HG02852 (cell line): ENCODE data around the gene TRIM27.
A peak's percentile ranks its signal among the peaks of the same experiment; 100 is the strongest.
"Not testable (repeated sequence)": the region's sequence is repeated elsewhere in the genome, so short reads cannot be mapped to it uniquely, and the experiment has no call there.

Experiments used
- ATAC-seq: cut with Tn5 transposase; IDR thresholded peaks from one replicate; pipeline ENCODE4 v1.9.1; 2021; ENCODE audit warnings: mild to moderate bottlenecking, moderate library complexity; ENCODE audit not compliant: unreplicated experiment

The TRIM27 gene

DNA sequence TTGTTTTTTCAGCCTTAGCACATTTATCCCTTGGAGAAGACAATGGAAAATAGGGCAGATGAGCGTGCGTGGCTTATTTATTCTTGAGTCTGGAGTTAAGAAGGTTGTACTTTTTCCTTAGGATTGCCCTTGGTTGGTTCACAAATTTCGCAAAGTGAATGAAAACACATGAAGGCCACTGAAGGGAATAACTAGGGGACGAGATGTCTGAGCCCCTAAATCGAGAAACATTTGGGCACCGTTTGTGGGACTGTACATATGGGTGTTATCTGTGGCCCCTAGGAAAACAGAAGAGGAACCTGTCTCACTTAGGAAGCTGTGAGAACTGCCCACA is 19.4 kb upstream of the TRIM27 start:
- ATAC-seq = no peak

GRCh38 chr6:28941684-28942448 is 18.1 kb upstream of the TRIM27 start:
- ATAC-seq = no peak

DNA sequence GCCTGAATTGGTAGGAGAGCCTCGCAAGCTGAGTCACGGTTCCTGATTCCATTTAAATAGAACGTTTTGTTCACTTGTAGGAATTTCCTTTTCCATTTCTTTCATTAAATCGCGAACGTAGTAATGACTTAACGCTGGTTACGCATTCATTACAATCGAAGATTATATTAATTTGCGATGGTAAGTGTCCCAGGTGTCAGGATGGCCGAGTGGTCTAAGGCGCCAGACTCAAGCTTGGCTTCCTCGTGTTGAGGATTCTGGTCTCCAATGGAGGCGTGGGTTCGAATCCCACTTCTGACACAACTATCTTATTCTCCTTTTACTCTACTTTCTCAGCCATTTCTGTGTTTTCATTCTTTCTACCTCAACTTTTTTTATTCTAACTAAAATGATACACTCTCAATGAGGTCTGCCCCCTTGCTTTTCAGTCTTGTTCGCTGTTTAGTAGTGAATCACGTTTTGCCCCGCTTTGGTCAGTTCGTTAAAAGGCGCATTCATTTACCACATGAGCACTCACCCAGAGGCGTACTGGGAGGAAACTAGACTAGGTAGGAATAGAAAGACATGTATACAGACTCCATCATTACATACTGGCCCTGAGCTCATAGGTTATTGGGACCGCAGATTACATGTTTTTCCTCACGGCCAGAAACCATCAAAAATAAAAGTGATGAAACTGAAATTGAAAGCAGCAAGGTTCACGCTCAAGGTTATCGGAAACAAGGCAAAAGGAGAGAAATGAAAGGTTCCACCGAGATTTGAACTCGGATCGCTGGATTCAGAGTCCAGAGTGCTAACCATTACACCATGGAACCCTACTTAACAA is 17.3 kb upstream of the TRIM27 start:
- ATAC-seq = peak; percentile 54

- ATAC-seq = peak; percentile 13
Observed at GRCh38 chr6:28940294-28940857, 16.6 kb upstream of the TRIM27 start.

DNA sequence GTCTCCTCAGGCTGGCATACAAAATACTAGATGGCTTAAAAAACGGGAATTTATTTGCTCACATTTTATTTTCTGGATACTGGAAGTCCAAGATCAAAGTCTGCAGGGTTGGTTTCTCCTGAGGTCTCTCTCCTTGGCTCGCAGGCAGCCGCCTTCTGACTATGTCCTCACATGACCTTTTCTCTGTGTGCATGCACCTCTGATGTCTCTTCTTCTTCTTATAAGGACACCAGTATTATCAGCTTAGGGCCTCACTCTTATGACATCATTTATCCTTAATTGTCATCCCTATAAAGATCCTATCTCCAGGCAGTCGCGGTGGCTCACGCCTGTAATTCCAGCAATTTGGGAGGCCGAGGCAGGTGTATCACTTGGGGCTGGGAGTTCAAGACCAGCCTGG is 9.3 kb upstream of the TRIM27 start:
- ATAC-seq = no peak

- no peak for ATAC-seq
Observed at GRCh38 chr6:28929887-28930620, 6.3 kb upstream of the TRIM27 start.

- ATAC-seq = not testable (repeated sequence)
Observed at GRCh38 chr6:28929339-28929738, 5.6 kb upstream of the TRIM27 start.

DNA sequence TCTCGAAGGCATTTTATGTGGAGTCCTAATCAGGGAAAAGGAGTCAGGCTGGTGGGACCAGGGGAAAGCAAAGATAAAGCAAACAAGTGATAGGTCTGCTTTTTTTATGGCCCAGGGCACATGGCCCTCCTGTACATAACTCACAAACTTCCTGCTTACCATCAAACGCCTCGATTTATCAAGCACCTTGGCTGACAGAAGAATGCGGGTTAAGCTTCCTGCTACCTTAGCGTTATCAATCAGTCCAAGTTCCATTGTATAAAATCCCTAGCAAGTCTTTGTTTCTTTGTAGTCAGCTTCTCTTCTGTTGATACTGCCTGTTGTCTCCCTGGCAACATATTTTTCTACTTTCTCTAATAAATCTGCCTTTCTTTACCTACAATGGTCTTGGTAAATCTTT is 4.1 kb upstream of the TRIM27 start:
- ATAC-seq = no peak

- ATAC-seq = peak; percentile 27
Observed at GRCh38 chr6:28922821-28923317, 916 bp downstream of the TRIM27 start.

- ATAC-seq = no peak
Observed at GRCh38 chr6:28922004-28922820, 1.6 kb downstream of the TRIM27 start.

GRCh38 chr6:28920281-28920680 is 3.5 kb downstream of the TRIM27 start:
- ATAC-seq = no peak

GRCh38 chr6:28914941-28915340 is 8.8 kb downstream of the TRIM27 start:
- ATAC-seq = no peak

DNA sequence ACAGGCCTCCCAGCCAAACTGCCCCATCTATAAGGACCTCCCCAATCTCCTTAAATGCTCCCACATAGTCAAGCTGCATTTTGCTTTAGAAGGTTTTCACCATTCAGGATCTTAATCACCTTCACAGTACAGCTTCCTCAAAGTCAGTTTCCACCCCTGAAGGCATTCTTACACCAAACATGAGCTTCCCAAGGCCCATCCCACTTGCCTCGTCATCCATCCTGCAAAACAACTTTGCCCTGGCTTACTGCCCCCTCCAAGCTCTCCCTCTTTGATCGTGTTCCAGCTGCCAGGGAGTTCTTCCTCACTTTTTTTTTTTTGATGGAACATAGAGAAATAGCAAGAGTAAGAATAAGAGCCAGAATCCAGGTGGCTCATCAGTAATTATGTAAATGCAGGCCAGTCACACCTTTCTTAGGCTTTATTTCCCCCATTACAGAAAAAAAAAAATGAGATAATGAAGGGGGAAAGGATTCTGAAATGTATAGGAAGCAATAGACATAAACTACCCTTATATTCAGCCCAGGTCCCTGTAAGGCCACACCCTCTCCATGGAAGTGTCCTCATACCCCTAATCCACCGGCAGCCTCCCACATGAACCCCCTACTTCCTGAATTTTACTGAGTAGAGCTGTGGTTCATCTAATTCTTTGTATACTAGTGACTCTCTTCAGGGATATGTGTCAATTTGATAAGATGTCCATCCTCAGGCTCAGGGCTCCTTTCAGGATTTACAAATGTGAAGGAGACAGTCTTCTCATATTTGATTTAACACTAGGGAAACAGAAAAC is 12.7 kb downstream of the TRIM27 start:
- no peak for ATAC-seq

DNA sequence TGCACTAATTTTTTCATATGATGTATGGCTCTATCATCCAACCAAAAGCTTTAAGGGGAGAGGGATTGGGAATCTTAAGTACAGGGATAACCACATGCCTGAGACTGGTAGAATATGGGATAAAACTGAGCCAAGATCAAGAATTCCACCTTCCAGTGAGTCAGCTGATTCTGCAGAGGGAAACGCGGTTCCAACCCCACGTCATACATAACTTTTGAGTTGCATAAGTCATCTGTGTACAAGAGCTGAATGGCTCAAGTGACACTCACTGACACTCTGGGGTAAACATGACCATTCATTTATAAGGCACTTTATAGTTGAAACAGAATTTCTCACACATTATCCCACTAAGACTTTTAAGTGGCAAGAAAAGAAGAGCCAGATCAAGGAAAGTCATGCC is 16.4 kb downstream of the TRIM27 start:
- no peak for ATAC-seq

DNA sequence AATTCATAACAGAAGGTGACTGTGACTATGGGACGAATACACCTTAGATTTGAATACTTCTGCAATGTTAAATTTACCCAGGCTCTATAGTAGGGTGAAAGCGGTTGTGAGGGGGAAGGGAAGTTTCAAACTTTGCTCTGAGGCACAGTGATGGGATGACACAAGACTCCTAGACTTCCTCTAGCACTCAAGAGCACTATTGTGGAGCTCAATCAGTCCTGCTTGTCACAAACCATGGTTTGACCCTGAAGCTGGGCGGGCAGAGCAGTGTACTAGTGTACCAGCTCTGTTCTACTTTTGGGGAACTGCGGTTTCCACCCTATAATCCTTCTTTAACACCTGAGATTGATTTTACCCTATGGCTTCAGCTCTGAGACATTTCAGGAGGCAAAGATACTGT is 17.1 kb downstream of the TRIM27 start:
- ATAC-seq = no peak

- ATAC-seq = no peak
Observed at GRCh38 chr6:28903686-28904085, 20.1 kb downstream of the TRIM27 start.

DNA sequence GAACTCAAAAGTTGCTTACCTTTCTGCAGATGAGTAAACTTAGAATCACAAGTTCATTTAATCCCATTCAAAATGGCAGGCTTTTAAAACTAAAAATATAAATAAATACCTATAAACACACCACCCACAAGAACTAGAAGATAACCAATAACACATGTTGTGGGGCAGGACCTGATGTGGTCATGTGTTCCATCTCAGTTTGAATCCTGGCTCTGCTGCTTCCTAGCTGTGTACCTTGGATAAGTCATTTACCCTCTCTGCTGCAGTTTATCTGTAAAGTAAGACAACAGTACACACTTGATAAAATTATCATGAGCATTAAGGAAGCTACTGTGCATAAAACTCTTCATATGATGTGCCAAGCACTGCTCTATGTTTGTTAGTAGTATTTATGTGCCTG is 22.0 kb downstream of the TRIM27 start:
- no peak for ATAC-seq

- ATAC-seq = no peak
Observed at GRCh38 chr6:28900577-28901256, 23.1 kb downstream of the TRIM27 start.

DNA sequence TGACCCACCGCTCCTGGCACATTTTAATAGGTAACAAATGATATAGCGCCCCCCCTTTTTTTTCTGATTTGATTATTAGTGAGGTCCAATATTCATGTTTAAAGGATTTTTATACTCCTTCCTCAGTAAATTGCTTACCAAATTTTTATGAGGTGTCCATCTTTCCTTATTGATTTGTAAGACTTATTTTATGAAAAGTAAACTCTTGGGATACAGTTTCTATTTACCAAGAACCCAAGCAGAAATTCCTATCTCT is 25.1 kb downstream of the TRIM27 start:
- ATAC-seq = no peak
